ENCODE results near the gene NDUFB2.
"Not testable (repeated sequence)": the region's sequence is repeated elsewhere in the genome, so short reads cannot be mapped to it uniquely, and the experiment has no call there.

NDUFB2 gene

DNA sequence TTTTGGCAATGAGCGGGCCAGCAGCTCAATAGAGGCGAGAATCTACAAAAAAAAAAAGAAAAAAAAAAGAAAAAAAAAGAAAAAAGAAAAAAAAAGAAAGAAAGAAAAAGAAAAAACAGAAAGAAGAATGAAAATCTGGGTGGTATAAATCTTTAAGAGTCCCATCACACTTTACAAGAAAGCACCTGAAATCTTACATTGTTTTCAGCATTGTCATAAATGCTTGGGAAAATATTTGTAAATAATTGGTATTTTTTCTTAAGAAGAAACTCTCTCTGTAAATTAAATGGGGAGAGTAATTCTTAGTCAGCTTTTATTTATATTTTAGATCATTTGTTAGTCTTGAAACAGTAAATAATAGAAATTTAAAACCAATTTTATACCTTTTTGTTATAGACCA, 38.2 kb downstream of the NDUFB2 start:
- Histone ChIP-seq H4K20me1 (ENCODE audit: insufficient read depth, low read length, poor library complexity, severe bottlenecking) (no peaks in the 10 kb centered on the region), H3K4me1 (ENCODE audit: insufficient read depth, low read length, poor library complexity, severe bottlenecking) (no peaks in the 10 kb centered on the region), H3K27me3 (ENCODE audit: insufficient read depth, low read length, poor library complexity, severe bottlenecking) (no peaks in the 10 kb centered on the region), H3K36me3 (ENCODE audit: insufficient read depth, low read length) (peaks cover 19% of the 10 kb centered on the region), H3K79me2 (ENCODE audit: insufficient read depth, low read length) (no peaks in the 10 kb centered on the region), H3K9me3 (ENCODE audit: insufficient read depth, low read depth, low read length) (no peaks in the 10 kb centered on the region), H3F3A (ENCODE audit: low read depth) (no peaks in the 10 kb centered on the region), H3K9me2 (replicated peaks; ENCODE audit: low read depth, low read length) (no peaks in the 10 kb centered on the region), H2AFZ (ENCODE audit: low read length) (no peak overlapping the region), H3K9ac (ENCODE audit: low read depth, low read length, poor library complexity, severe bottlenecking) (no peak overlapping the region), H3K4me3 (ENCODE audit: low read length, poor library complexity, severe bottlenecking) (no peak overlapping the region), H3K4me2 (ENCODE audit: low read depth, low read length, poor library complexity, severe bottlenecking) (no peak overlapping the region)
- TF ChIP-seq, protein P1, sequence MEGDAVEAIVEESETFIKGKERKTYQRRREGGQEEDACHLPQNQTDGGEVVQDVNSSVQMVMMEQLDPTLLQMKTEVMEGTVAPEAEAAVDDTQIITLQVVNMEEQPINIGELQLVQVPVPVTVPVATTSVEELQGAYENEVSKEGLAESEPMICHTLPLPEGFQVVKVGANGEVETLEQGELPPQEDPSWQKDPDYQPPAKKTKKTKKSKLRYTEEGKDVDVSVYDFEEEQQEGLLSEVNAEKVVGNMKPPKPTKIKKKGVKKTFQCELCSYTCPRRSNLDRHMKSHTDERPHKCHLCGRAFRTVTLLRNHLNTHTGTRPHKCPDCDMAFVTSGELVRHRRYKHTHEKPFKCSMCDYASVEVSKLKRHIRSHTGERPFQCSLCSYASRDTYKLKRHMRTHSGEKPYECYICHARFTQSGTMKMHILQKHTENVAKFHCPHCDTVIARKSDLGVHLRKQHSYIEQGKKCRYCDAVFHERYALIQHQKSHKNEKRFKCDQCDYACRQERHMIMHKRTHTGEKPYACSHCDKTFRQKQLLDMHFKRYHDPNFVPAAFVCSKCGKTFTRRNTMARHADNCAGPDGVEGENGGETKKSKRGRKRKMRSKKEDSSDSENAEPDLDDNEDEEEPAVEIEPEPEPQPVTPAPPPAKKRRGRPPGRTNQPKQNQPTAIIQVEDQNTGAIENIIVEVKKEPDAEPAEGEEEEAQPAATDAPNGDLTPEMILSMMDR (conservative IDR thresholded peaks at IDR 0.05; ENCODE audit: low read length) = no peak
- TF ChIP-seq EZH2phosphoT487 (IDR thresholded peaks at IDR 0.05; ENCODE audit: borderline replicate concordance) = no peak

DNA sequence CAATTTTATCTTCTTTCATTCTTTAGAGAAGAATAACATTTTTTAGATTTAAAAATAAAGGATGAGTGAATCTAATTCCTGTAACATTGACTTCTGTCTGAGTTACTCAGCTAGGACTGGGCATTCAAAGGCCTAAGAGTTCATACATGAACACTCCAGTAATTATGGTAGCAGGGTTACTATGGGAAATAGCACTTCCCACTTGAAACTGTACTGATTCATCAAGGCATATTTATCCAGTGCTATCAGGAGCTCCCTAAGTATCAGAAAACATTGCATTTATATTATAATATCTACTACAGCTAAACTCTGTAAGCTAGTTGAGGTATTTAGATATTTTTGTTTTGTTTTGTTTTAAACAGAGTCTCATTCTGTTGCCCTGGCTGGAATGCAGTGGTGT, 41.8 kb downstream of the NDUFB2 start:
- no peaks in the 10 kb centered on the region for H4K20me1 ChIP-seq (ENCODE audit: insufficient read depth, low read length, poor library complexity, severe bottlenecking)
- H2AFZ ChIP-seq (ENCODE audit: low read length) = no peak overlapping the region
- H3F3A ChIP-seq (ENCODE audit: low read depth) = no peaks in the 10 kb centered on the region
- no peaks in the 10 kb centered on the region for H3K79me2 ChIP-seq (ENCODE audit: insufficient read depth, low read length)
- no peaks in the 10 kb centered on the region for H3K9me3 ChIP-seq (ENCODE audit: insufficient read depth, low read depth, low read length)
- no peak for TF ChIP-seq EZH2phosphoT487 (IDR thresholded peaks at IDR 0.05; ENCODE audit: borderline replicate concordance)
- TF ChIP-seq, protein P1 (conservative IDR thresholded peaks at IDR 0.05; ENCODE audit: low read length) = no peak
- H3K4me2 ChIP-seq (ENCODE audit: low read depth, low read length, poor library complexity, severe bottlenecking) = no peak overlapping the region
- H3K36me3 ChIP-seq (ENCODE audit: insufficient read depth, low read length) = peaks cover 21% of the 10 kb centered on the region
- H3K9me2 ChIP-seq (replicated peaks; ENCODE audit: low read depth, low read length) = no peaks in the 10 kb centered on the region
- H3K4me3 ChIP-seq (ENCODE audit: low read length, poor library complexity, severe bottlenecking) = no peak overlapping the region
- H3K4me1 ChIP-seq (ENCODE audit: insufficient read depth, low read length, poor library complexity, severe bottlenecking) = peaks cover 4% of the 10 kb centered on the region
- H3K27me3 ChIP-seq (ENCODE audit: insufficient read depth, low read length, poor library complexity, severe bottlenecking) = no peaks in the 10 kb centered on the region
- H3K9ac ChIP-seq (ENCODE audit: low read depth, low read length, poor library complexity, severe bottlenecking) = no peak overlapping the region

DNA sequence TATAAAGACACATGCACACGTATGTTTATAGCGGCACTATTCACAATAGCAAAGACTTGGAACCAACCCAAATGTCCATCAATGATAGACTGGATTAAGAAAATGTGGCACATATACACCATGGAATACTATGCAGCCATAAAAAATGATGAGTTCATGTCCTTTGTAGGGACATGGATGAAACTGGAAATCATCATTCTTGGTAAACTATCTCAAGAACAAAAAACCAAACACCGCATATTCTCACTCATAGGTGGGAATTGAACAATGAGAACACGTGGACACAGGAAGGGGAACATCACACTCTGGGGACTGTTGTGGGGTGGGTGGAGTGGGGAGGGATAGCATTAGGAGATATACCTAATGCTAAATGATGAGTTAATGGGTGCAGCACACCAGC, 46.7 kb downstream of the NDUFB2 start:
- H3K4me3 ChIP-seq (ENCODE audit: low read length, poor library complexity, severe bottlenecking); H3K27me3 ChIP-seq (ENCODE audit: insufficient read depth, low read length, poor library complexity, severe bottlenecking); H3K79me2 ChIP-seq (ENCODE audit: insufficient read depth, low read length); H3F3A ChIP-seq (ENCODE audit: low read depth); H2AFZ ChIP-seq (ENCODE audit: low read length); H3K9me2 ChIP-seq (replicated peaks; ENCODE audit: low read depth, low read length); H3K4me1 ChIP-seq (ENCODE audit: insufficient read depth, low read length, poor library complexity, severe bottlenecking); H3K9me3 ChIP-seq (ENCODE audit: insufficient read depth, low read depth, low read length); H3K9ac ChIP-seq (ENCODE audit: low read depth, low read length, poor library complexity, severe bottlenecking); H3K4me2 ChIP-seq (ENCODE audit: low read depth, low read length, poor library complexity, severe bottlenecking); H4K20me1 ChIP-seq (ENCODE audit: insufficient read depth, low read length, poor library complexity, severe bottlenecking): not testable (repeated sequence)
- H3K36me3 ChIP-seq (ENCODE audit: insufficient read depth, low read length) = peaks cover 16% of the 10 kb centered on the region; the same call in 1 of the 2 replicates

DNA sequence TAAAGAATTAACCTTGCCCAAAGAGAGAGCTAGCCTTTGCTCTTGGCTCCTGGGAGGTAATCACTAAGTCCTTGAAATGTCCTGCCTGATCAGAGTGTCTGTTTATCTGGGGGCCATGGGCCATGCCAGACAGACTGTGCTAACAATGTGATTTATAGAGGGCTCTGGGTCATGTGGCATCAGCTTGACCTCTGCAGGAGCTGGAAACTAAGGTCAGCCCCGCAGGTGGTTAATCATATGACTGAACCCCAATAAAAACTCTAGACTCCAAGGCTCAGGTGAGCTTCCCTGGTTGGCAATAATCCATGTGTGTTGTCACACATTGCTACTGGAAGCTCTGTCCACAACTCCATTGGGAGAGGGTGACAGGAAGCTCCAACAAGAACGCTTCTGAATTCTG, 47.5 kb downstream of the NDUFB2 start:
- H2AFZ ChIP-seq (ENCODE audit: low read length) = no peak overlapping the region
- peaks cover 4% of the 10 kb centered on the region for H3K4me1 ChIP-seq (ENCODE audit: insufficient read depth, low read length, poor library complexity, severe bottlenecking)
- no peaks in the 10 kb centered on the region for H3K27me3 ChIP-seq (ENCODE audit: insufficient read depth, low read length, poor library complexity, severe bottlenecking)
- peaks cover 19% of the 10 kb centered on the region; the same call in 1 of the 2 replicates for H3K36me3 ChIP-seq (ENCODE audit: insufficient read depth, low read length)
- H4K20me1 ChIP-seq (ENCODE audit: insufficient read depth, low read length, poor library complexity, severe bottlenecking) = no peaks in the 10 kb centered on the region
- no peak overlapping the region for H3K4me3 ChIP-seq (ENCODE audit: low read length, poor library complexity, severe bottlenecking)
- H3K4me2 ChIP-seq (ENCODE audit: low read depth, low read length, poor library complexity, severe bottlenecking) = no peak overlapping the region
- no peaks in the 10 kb centered on the region for H3K79me2 ChIP-seq (ENCODE audit: insufficient read depth, low read length)
- TF ChIP-seq, protein P1 (conservative IDR thresholded peaks at IDR 0.05; ENCODE audit: low read length) = no peak
- TF ChIP-seq EZH2phosphoT487 (IDR thresholded peaks at IDR 0.05; ENCODE audit: borderline replicate concordance) = no peak
- no peaks in the 10 kb centered on the region for H3K9me2 ChIP-seq (replicated peaks; ENCODE audit: low read depth, low read length)
- no peaks in the 10 kb centered on the region for H3F3A ChIP-seq (ENCODE audit: low read depth)
- H3K9me3 ChIP-seq (ENCODE audit: insufficient read depth, low read depth, low read length) = no peaks in the 10 kb centered on the region
- H3K9ac ChIP-seq (ENCODE audit: low read depth, low read length, poor library complexity, severe bottlenecking) = no peak overlapping the region
